ENCODE results near the gene UTS2R.

The UTS2R gene

DNA sequence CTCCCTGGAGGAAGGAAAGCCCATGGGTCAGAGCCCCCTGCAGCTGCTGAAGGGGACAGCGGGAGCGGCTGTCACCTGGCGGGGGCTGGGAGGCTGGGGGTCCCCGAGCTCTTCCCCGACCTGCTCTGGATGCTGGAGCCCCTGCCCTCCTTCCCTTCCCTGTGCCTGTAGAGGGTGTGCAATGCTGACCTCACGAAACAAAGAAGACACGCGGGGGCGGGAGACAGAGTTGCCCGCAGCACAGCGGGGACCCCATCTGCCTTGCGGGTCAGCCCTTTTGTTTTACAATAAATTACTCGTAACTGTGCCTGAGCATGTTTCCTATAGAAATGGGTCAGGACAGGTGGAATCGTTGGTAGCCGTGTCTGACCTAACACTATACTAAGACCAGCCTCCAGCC lies 44.3 kb upstream of the UTS2R start:
- no peaks in the 10 kb centered on the region for H3K36me3 ChIP-seq (ENCODE audit: insufficient read depth, low read length)
- TF ChIP-seq EZH2phosphoT487 (IDR thresholded peaks at IDR 0.05; ENCODE audit: borderline replicate concordance): no peak
- TF ChIP-seq, protein P1, sequence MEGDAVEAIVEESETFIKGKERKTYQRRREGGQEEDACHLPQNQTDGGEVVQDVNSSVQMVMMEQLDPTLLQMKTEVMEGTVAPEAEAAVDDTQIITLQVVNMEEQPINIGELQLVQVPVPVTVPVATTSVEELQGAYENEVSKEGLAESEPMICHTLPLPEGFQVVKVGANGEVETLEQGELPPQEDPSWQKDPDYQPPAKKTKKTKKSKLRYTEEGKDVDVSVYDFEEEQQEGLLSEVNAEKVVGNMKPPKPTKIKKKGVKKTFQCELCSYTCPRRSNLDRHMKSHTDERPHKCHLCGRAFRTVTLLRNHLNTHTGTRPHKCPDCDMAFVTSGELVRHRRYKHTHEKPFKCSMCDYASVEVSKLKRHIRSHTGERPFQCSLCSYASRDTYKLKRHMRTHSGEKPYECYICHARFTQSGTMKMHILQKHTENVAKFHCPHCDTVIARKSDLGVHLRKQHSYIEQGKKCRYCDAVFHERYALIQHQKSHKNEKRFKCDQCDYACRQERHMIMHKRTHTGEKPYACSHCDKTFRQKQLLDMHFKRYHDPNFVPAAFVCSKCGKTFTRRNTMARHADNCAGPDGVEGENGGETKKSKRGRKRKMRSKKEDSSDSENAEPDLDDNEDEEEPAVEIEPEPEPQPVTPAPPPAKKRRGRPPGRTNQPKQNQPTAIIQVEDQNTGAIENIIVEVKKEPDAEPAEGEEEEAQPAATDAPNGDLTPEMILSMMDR (conservative IDR thresholded peaks at IDR 0.05; ENCODE audit: low read length): no peak
- no peak overlapping the region for H3K4me2 ChIP-seq (ENCODE audit: low read depth, low read length, poor library complexity, severe bottlenecking)
- H2AFZ ChIP-seq (ENCODE audit: low read length): no peak overlapping the region
- H3K9me2 ChIP-seq (replicated peaks; ENCODE audit: low read depth, low read length): no peaks in the 10 kb centered on the region
- peaks cover 7% of the 10 kb centered on the region for H3K4me1 ChIP-seq (ENCODE audit: insufficient read depth, low read length, poor library complexity, severe bottlenecking)
- no peak overlapping the region for H3K9ac ChIP-seq (ENCODE audit: low read depth, low read length, poor library complexity, severe bottlenecking)
- H3F3A ChIP-seq (ENCODE audit: low read depth): no peaks in the 10 kb centered on the region
- H3K4me3 ChIP-seq (ENCODE audit: low read length, poor library complexity, severe bottlenecking): no peak overlapping the region
- no peaks in the 10 kb centered on the region for H4K20me1 ChIP-seq (ENCODE audit: insufficient read depth, low read length, poor library complexity, severe bottlenecking)
- no peaks in the 10 kb centered on the region for H3K9me3 ChIP-seq (ENCODE audit: insufficient read depth, low read depth, low read length)
- no peaks in the 10 kb centered on the region for H3K79me2 ChIP-seq (ENCODE audit: insufficient read depth, low read length)
- H3K27me3 ChIP-seq (ENCODE audit: insufficient read depth, low read length, poor library complexity, severe bottlenecking): no peaks in the 10 kb centered on the region

DNA sequence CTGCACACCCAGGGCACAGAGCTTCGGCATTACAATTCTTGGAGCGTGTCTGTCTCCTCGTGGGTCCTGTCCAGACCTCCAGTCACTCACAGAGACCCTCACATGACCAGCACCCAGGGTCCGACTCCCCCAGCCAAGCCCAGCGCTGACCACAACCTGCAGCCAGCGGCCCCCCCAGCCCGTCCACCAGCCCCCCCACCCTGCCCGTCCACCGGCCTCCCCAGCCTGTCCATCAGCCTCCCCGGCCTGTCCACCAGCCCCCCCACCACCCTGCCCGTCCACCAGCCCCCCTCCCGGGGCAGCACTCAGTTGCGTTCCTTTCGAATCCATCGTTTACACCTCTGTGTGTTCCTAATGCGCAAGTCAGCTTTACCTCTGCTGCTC lies 43.8 kb upstream of the UTS2R start:
- Histone ChIP-seq H3K36me3 (ENCODE audit: insufficient read depth, low read length) (no peaks in the 10 kb centered on the region), H3K4me1 (ENCODE audit: insufficient read depth, low read length, poor library complexity, severe bottlenecking) (peaks cover 9% of the 10 kb centered on the region), H3K4me2 (ENCODE audit: low read depth, low read length, poor library complexity, severe bottlenecking) (no peak overlapping the region), H3K9me3 (ENCODE audit: insufficient read depth, low read depth, low read length) (no peaks in the 10 kb centered on the region), H2AFZ (ENCODE audit: low read length) (no peak overlapping the region), H3K9me2 (replicated peaks; ENCODE audit: low read depth, low read length) (no peaks in the 10 kb centered on the region), H3K9ac (ENCODE audit: low read depth, low read length, poor library complexity, severe bottlenecking) (no peak overlapping the region), H4K20me1 (ENCODE audit: insufficient read depth, low read length, poor library complexity, severe bottlenecking) (no peaks in the 10 kb centered on the region), H3F3A (ENCODE audit: low read depth) (no peaks in the 10 kb centered on the region), H3K27me3 (ENCODE audit: insufficient read depth, low read length, poor library complexity, severe bottlenecking) (no peaks in the 10 kb centered on the region), H3K79me2 (ENCODE audit: insufficient read depth, low read length) (no peaks in the 10 kb centered on the region), H3K4me3 (ENCODE audit: low read length, poor library complexity, severe bottlenecking) (no peak overlapping the region)
- TF ChIP-seq, protein P1 (conservative IDR thresholded peaks at IDR 0.05; ENCODE audit: low read length): no peak
- TF ChIP-seq EZH2phosphoT487 (IDR thresholded peaks at IDR 0.05; ENCODE audit: borderline replicate concordance): no peak

DNA sequence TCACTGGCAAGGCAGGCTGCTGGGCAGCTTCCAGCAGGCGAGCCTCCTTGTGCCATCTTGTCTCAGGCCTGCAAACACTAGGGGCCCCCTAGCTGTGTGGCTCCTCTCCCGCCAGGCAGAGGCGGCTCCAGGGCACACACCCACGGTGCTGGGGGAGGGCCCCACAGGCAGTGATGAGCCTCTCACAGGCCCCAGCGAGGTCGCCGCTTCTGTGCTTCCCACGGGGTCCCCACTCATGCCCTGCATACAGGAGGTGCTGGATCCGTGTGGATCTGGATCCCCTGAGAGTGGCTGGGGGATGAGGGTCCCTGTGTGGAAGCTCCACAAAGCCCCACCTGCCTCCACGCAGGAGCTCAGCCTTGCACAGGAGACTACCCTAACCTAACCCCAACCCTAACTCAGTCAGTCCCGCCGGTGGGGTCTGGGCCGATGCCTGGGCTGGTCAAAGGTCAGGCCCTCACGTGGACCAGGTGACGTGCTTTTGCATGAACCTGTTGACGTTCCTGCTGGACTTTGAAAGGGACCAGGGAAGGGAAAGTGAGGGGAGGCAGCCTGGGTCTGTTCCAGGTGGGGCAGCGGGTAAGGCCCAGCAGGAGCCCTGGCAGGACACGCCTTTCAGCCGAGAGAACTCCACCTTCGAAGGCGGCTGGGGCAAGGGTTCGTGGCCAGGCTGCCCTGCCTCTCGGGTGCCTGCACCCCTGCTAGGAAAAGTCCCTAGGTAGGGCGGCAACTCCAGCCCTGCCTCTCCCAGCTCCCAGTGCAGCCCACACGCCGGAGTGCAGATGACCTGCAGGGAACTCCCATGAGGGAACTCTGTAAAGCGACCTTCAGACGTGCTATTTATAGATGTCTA lies 43.2 kb upstream of the UTS2R start:
- no peak overlapping the region for H2AFZ ChIP-seq (ENCODE audit: low read length)

More for the DNA sequence above, 43.2 kb upstream of the UTS2R start:
- Histone ChIP-seq H3K79me2 (ENCODE audit: insufficient read depth, low read length) (no peaks in the 10 kb centered on the region), H3K27me3 (ENCODE audit: insufficient read depth, low read length, poor library complexity, severe bottlenecking) (no peaks in the 10 kb centered on the region), H3F3A (ENCODE audit: low read depth) (no peaks in the 10 kb centered on the region), H3K4me3 (ENCODE audit: low read length, poor library complexity, severe bottlenecking) (no peak overlapping the region), H3K36me3 (ENCODE audit: insufficient read depth, low read length) (no peaks in the 10 kb centered on the region), H3K4me1 (ENCODE audit: insufficient read depth, low read length, poor library complexity, severe bottlenecking) (peaks cover 14% of the 10 kb centered on the region), H3K9me3 (ENCODE audit: insufficient read depth, low read depth, low read length) (no peaks in the 10 kb centered on the region), H3K9ac (ENCODE audit: low read depth, low read length, poor library complexity, severe bottlenecking) (no peak overlapping the region), H3K4me2 (ENCODE audit: low read depth, low read length, poor library complexity, severe bottlenecking) (no peak overlapping the region), H3K9me2 (replicated peaks; ENCODE audit: low read depth, low read length) (no peaks in the 10 kb centered on the region), H4K20me1 (ENCODE audit: insufficient read depth, low read length, poor library complexity, severe bottlenecking) (no peaks in the 10 kb centered on the region)
- no peak for TF ChIP-seq EZH2phosphoT487 (IDR thresholded peaks at IDR 0.05; ENCODE audit: borderline replicate concordance)
- TF ChIP-seq, protein P1 (conservative IDR thresholded peaks at IDR 0.05; ENCODE audit: low read length): no peak

Measured in Loucy (cell line).